H1 (cell line): ENCODE measurements around the gene KRT23.

Source experiments
- MAX ChIP-seq: IDR thresholded peaks from 2 replicates; pipeline ENCODE4 v1.6.1; 2012; ENCODE audit warnings: inconsistent platforms
- POLR2A ChIP-seq, 2 experiments: IDR thresholded peaks; 1 replicate in 1 of 2; 2 replicates in 1 of 2; pipeline ENCODE4 v1.6.1; 2011; ENCODE audit warnings: low read depth in 2 of 2, low read length in 2 of 2, mild to moderate bottlenecking in 2 of 2; ENCODE audit errors: control extremely low read depth in 1 of 2
- SRF ChIP-seq: IDR thresholded peaks from 2 replicates; pipeline ENCODE4 v1.6.1; 2011; ENCODE audit warnings: mild to moderate bottlenecking, low read depth, low read length, moderate library complexity
- TAF1 ChIP-seq: IDR thresholded peaks from 2 replicates; pipeline ENCODE4 v1.6.1; 2011; ENCODE audit warnings: mild to moderate bottlenecking, low read depth, low read length

DNA sequence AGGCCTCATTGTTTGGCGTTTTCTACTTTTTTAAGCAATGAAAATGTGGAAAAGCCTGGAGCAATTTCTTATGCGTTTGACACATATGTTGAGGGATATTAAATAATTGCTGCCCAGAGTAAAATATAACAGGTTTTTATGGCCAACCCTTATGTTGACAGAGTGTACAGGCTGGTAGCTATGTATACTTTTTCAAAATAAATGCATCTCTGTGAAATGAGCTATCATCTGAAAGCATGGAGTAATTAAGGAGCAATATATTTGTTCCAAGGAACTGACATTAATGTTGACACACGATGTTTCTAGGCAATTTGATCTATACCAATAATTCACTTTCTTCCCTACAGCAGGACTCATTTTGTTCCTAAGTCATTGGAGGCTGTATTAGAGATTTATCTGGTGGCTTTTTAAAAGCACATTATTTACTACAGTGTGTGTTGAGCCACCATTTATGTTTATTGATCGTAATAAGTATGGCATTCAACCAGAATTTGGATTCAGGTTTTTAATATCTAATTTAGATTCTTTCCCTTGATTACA, 40.5 kb downstream of the KRT23 start:
- TF ChIP-seq POLR2A (IDR thresholded peaks at IDR 0.05; ENCODE audit: control extremely low read depth in 1 of 2, low read depth in 2 of 2, low read length in 2 of 2) (no peak), MAX (no peak), TAF1 (no peak), SRF (no peak)
